Endometrium (tissue), 2 donors: Measurements from ENCODE around the gene CLTC.

ENCODE experiments used
- FAIRE-seq: peaks from 2 replicates; lab custom pipeline; 2012; peaks lifted over from hg19 to GRCh38; lab: Jason Lieb, UNC
- donor health status: control.
- donor health status: control.

CLTC gene

DNA sequence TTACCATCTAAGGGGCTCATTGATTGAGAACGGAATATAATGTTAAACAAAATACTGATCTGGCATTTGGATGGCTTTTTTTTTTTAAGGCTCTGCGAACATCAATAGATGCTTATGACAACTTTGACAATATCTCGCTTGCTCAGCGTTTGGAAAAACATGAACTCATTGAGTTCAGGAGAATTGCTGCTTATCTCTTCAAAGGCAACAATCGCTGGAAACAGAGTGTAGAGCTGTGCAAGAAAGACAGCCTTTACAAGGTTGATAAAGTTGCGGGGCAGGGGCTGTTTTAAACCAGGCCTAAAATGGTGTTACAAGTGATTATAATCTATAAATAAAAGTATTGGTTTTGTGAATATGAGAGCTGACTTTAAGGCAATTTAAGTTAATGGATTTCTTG is 65.3 kb downstream of the CLTC start:
- no peak for FAIRE-seq

DNA sequence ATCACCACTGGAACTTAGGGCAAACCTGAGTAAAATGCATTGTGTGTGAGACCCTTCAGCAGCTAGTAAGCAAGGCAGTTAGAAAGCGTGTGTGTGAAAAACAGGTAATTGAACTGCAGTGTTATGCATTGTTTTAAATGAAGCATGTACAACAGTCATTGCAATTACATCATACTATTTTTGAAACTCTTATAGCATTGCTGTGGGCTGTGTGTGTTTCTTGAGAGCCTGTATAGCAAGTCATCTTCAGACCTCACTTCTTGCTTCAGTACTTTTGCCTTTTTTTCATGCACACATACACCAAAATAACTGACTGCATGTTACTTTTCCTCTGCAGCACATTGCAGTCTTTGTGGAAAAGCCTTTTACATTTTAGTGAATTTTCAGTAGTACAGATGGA is 68.3 kb downstream of the CLTC start:
- no peak for FAIRE-seq

DNA sequence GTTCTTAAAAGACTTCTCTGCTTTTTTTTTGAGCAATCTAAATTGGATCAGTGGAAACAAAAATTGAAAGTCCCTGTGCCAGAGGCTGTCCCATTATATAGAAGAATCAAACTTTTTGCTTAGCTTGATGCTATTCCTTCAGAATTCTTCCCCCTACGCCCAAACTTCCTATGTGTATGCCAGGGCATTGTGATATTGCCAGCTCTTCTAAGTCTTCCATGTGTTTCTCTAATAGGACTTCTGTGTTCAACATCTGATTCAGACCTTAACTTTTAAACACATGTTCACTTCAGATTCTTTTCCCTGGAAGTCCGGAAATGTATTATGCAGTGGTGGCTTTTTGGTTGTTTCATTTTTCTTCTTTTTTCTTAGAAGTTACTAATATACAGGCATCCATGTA is 68.8 kb downstream of the CLTC start:
- FAIRE-seq, result no peak

DNA sequence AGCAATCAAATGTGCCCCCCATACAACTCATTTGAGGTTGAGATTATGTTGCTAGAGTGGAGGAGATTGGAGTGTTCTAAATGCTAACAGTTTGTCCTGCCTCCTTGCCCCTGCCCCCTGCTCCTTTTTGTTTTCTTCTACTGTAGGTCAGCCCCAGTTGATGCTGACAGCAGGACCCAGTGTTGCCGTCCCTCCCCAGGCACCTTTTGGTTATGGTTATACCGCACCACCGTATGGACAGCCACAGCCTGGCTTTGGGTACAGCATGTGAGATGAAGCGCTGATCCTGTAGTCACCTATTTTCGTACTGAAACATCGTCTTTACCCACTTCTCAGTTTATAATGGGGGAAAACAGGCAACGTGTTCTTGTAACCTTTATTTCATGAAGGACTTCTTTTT is 73.9 kb downstream of the CLTC start:
- FAIRE-seq, result no peak

DNA sequence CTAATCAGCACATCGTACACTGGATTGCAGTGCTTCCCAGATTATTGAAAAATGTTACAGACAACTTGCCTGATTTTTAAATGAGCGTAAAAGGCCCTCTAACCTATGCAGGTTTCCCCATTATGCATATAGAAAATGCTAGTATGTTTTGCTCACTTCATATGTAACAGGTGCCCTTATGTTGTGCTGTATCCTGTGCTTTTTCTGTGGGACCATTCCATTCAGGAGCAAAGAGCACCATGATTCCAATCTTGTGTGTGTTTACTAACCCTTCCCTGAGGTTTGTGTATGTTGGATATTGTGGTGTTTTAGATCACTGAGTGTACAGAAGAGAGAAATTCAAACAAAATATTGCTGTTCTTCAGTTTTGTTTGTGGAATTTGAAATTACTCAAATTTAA is 74.6 kb downstream of the CLTC start:
- no peak for FAIRE-seq

DNA sequence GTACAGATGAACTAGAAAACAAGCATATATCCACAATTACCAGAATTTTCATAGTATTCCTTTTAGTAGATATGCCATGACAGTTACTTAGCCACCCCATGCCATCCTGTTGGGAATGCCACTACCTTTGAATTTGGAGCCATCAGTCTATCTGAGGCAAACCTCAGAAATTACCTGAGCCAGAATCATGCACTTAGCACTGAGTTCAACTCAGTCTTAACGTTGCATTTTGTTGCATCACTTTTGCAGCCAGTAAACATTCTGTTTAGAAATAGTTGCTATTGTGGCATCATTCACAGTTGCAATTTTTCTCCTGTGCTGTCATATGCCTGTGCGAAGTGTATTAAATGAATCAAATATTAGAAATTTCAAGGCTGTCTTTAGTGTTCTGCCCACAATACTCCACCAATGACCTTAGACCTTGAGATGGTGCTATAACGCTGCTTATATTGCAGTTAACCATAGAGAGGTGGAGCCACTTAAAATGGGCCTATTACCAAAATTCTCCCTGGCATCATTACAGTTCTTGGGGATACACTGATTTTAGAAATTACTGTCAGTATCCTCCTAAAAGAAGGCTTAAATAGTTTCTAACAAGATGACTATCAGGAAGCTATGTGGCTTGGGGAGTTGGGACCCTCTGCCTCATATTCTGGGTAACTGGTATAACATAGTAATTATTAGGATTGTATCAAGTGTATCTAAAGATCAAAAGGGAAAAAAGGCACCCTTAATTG is 76.4 kb downstream of the CLTC start:
- no peak for FAIRE-seq

DNA sequence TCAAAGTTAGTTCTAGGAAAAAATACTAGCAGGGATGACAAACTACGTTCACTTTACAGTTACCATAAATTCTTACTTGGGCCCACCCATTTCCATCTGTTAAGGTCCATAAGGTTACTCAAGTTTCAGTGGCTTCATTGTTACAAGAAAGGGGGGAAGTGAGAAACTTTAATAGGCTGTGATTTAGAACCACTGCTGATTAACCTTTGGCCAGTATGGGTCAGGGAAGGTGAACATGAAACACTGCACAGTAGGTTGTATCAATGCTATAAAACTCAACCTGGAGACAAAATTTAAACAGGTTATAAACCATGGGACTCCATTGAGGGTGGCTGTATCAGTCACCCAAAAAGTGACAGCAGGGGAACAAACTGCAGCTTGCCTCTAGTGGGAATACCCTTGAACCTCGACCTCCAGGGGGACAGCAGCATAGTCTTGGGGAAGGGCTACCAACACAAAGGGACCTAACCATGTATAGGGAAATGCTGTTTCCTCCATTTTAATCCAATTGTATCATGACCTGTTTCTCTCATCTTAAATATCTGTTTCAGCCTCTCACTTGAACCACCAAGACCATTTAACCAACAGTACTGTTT is 77.1 kb downstream of the CLTC start:
- no peak for FAIRE-seq

DNA sequence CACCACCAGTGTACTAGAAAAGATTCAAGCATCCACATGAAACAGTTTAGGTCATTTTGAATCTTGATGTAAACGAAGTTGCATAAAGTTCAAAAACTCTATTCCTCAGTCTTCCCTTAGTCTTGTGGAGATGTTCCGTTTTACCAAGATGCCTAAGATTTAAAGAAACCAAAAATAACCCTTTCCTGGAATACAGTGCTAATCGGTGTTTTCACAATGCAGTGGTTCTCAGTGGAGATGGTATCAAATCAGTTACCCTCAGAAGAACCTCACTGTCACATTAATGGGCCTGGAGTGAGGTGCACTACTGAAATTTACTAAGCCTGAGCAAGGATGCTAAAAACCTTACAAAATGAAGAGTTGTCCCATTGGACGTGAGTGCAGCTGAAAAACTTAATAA is 78.4 kb downstream of the CLTC start:
- FAIRE-seq, result no peak

DNA sequence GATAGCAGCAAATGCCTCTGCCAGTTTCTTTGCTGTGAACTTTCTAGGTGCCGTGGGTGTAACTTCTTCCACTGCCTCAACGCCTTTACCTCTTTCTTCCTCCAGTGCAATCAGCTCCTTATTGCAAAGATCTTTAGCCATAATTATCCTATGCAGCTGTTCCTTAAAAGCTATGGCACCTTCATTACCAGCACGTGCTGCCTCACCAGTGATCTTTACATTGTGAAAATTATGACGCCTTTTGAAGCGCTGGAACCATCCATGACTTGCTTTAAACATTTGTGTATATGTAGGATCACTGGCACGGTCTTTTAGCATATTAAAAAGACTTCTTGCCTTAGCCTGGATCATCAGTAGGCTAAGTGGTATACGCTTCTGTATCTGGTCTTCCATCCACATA is 79.5 kb downstream of the CLTC start:
- FAIRE-seq, result no peak

DNA sequence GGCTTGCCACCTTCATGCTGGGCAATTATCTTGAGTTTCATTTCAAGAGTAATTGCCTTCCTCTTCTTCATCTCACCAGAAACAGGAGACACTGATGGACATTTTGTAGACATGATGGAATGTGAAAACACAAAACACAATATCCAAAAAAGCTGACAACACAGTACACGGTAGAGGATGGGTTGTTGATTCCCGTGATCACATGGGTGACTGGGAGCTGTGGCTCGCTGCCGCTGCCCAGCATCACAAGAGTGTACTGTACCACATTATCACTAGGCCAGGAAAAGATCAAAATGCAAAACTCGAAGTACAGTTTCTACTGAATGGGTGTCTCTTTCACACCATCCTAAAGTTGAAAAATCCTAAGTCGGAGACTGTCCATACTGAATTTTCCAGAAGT is 80.1 kb downstream of the CLTC start:
- no peak for FAIRE-seq

DNA sequence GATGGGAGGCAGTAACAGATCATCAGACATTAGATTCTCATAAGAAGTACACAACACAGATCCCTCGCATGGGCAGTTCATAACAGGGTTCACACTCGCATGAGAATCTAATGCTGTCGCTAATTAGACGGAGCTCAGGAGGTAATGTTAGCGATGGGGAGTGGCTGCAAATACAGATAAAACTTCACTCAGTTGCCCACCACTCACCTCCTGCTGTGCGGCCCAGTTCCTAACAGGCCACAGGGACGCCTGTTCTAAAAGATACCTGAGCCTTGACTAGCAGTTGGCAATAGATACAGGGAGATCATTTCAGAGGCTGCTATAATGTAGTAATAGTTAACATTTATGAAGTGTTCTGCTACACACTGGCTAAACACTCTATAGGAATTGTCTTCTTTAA is 82.6 kb downstream of the CLTC start:
- FAIRE-seq, result no peak

DNA sequence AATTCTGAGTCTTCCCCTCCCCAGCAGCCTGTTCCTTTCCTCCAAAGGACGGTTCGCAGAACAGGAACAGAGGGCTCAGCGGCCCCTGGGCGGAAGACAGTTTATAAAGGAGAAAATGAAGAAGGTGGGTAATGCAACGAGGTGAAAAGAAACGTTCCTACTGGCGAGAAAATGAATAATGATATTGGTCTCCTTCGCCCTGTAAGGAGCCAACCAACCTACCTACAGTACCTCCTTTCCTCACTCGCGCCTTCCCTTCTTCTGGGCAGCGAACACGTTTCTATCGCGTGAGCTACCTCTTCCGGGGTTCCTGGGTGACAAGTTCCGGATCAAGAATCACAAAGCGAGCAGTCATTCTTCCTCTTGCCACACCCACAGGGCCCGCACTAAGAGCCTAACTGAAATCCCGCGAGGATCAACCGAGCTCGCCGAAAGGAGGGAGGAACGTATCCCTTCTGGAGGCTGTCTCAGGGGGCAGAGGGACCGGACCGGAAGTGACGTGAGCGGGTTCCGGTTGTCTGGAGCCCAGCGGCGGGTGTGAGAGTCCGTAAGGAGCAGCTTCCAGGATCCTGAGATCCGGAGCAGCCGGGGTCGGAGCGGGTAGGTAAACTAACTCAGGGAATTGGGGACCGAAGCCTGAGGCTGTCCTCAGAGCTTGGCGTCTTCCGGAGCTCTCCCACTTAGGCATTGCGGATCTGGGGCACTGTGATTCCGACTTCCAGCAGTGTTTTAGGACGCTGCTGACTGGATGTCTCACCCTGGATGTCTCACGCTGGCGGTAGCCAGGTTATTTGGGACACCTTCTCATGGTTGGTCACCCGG is 87.7 kb downstream of the CLTC start, which contains the start of the genes PTRH2 and VMP1:
TSS of gene PTRH2 (minus strand) at position 282 of the 822 bp plus-strand sequence. CDS start 9,452 bp downstream, outside the sequence.
TSS of gene VMP1 (plus strand) at position 506 of the 822 bp plus-strand sequence. CDS start 23,793 bp downstream, outside the sequence.
- peak; percentile 94 for FAIRE-seq

DNA sequence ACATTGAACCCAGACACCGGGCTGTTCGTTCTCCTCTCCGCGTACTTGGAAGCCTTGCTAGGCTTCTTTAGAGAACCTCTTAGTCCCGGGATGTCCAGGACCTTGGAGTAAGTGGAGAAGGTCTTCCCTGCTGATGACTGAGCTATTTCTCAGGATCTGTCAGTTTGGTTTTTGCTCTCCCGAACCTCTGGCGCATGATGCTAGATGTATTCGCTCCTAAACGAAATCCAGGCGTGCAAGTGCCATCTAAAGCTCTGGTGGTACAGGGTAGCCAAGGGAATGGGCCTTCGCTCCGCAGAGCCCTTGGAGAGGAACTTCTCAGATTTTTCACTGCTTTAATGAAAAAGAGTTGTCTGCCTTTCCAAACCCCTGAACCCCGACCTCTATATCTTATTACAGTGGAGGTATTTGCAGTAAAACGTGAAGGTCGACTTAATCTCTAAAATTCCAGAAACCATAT is 88.3 kb downstream of the CLTC start:
- FAIRE-seq, result no peak

DNA sequence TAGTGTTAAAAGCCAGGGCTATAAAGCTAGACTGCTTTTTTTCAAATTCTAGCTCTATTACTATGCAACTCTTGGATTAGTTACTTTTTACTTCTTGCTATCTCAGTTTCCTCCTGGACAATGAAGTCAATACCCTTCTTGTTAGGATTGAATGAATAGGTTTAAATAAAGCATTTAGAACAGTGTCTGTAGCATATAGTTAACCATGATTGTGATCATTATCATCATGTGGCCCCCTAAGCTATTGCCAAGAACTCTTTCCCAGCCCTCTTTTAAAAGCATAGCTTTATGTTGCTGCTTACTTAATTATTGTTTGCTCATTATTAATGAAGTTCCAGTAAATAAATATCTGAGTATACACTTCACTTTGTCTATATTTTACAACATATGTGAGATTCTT is 92.2 kb downstream of the CLTC start:
- FAIRE-seq, result no peak

DNA sequence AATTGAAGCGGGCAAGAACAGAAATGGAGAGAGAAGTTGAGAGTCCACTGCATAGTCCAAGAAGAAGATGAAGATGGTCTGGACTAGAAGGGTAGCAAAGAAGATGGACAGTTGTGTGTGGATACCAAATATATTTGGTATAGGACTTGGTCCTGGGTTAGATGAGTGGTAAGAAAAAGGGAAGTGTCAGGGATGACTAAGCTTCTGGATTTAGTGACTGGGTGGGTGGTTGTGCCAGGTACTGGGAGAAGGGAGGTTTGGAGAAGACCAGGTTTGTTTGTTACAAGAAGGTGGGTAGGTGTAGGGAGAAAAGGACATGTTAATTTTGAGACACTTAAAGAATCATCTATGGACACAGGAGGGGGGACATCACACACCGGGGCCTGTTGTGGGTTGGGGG is 93.2 kb downstream of the CLTC start:
- no peak for FAIRE-seq

DNA sequence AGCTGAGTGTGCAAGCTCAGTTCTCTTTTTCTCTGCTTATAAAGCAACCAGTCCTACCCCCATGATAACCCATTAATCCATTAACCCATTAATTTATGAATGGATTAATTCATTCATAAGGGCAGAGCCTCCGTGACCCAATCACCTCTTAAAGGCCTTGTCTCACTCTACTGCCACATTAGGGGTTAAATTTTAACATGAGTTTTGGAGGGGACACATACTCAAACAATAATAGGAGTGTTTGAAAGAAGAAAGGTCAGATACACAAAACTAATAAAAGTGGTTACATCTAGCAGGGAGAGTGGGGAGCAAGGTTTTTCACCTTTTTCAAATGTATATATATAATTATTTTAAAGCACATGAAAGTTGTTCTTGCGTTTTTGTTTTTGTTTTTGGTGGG is 94.6 kb downstream of the CLTC start:
- FAIRE-seq, result no peak

DNA sequence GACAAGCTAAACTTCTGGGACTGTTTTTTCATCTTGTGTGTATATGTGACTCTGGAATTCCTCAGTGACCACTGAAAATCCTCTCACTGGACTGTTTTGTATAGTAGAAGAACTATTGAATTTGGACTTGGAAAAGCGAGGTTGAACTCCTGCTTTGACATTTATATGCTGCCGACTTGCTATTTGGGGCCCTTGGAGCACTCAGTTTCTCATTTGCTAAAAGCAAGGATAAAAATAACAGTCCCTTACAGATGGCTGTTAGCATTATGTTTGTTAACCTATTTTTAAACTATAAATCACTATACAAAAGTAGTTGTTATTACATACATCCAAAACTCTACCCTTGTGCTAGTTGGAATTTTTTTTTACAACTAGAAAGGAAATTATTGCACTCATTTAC is 96.7 kb downstream of the CLTC start:
- FAIRE-seq, result no peak

DNA sequence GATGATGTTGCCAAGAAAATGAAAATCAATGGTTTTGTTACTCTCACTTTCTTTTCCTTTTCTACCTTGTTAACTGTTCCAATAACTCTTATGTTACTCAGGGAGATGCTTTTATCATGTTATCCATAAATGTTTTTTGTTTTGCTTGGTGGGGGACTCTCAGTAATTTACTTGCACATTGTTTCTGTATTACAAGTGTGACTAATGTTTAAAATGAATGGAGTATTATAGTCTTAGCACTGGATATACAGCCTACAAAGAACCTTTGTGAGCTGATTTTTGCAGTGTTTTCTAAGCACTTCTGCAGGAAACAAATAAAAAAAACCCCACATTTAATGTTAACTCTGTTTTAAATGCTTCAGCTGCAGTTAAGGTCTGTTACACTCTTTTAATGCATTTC is 99.8 kb downstream of the CLTC start:
- FAIRE-seq, result no peak

DNA sequence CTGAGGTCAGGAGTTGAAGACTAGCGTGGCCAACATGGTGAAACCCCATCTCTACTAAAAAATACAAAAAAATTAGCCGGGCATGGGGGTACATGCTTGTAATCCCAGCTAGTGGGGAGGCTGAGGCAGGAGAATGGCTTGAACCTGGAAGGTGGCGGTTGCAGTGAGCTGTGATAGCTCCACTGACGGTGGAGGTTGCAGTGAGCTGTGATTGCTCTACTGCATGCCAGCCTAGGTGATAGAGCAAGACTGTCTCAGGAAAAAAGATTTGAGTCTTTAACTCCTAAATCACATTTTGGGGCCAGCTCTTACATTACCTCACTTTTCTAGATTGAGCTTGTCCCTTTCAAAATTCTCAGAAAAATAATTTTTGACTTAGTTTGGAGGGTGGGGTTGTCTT is 102.9 kb downstream of the CLTC start:
- no peak for FAIRE-seq

DNA sequence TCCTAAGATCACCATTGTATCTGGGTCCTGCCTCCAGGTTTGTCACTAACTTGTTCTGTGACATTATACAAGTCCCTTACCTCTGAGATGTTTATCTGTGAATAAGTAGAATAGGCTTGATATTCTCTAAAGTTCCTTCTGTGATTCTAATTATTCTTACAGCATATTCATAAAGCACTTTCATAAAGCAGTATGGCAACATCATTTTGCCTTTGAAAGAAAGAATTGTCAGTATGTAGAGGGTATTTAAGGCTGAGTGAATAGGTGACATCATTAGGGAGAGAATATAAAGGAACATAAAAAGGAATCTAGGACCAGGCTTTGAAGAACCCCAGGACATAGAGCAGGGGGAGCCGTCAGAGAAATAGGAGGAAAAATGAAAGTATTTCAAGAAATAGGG is 103.3 kb downstream of the CLTC start:
- no peak for FAIRE-seq

DNA sequence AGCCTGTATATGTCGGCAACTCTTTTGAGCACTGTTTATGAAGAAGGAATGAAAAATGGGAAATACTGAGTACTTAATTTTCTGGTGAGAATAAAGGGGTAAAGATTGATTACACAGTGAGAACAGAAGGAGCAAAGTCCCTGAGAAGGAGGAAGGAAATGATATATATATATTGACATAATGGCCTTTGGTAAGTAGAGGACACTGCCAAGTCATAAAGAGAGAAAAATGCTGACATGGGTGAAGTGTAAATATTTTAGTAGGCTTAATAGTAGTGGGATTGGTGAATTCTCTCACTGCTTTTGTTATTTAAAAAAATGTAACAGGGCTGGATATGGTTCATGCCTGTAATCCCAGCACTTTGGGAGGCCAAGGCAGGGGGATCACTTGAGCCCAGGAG is 103.9 kb downstream of the CLTC start:
- FAIRE-seq, result no peak

DNA sequence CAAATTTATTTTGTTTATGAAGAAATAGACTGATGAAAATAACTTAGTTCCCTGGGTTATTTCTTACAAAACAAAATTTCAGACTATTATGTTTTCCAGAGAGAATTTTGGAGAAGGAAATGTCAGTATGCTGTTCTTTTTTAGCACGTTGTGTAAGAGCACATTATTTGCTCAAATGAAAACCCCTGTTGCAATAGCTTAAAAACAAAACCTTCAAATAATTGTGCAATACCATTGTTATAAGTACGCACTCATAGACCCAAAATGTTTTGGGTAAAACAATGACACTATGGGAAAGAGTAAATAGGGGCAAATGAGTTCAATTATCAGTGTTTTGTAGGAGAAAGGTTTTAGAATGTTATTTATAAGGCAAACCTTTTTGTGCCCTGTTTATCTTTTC is 106.0 kb downstream of the CLTC start:
- FAIRE-seq, result peak; percentile 33
